Esophagus squamous epithelium (tissue), 5 donors: ENCODE data around the gene PAX8. TPM values are rescaled to one million over a fixed set of nuclear protein-coding genes. Genes with fewer than 3 reads are reported as not detected.

Experiments used
- DNase-seq: peaks from one replicate; lab custom pipeline; 2025; lab: John Stamatoyannopoulos, UW
- H3K27ac ChIP-seq, 4 donors: fragments of 200-600 bp; sonication (generic); one replicate each; pipeline ENCODE4 v1.5.1; 2016 to 2019; ENCODE audit warnings: mild to moderate bottlenecking in 1 of 4
- H3K27me3 ChIP-seq, 4 donors: fragments of 200-600 bp; sonication (generic); 1 replicate in 3 of 4; 2 replicates in 1 of 4; pipeline versions ENCODE4 v1.5.1 to v1.6.0; 2017 to 2021; ENCODE audit warnings: antibody characterized with exemption in 1 of 4
- H3K36me3 ChIP-seq, 3 donors: fragments of 200-600 bp; sonication (generic); one replicate each; pipeline ENCODE4 v1.5.1; 2016 to 2019
- H3K4me1 ChIP-seq, 3 donors: fragments of 200-600 bp; sonication (generic); one replicate each; pipeline ENCODE4 v1.5.1; 2017 to 2019
- H3K4me3 ChIP-seq, 4 donors: fragments of 200-600 bp; sonication (generic); 1 replicate in 3 of 4; 2 replicates in 1 of 4; pipeline ENCODE4 v1.5.1; 2016 to 2019; ENCODE audit warnings: mild to moderate bottlenecking in 2 of 4, moderate library complexity in 1 of 4
- H3K9me3 ChIP-seq, 3 donors: fragments of 200-600 bp; sonication (generic); one replicate each; pipeline ENCODE4 v1.5.1; 2016 to 2019
- POLR2A ChIP-seq, 4 donors: fragments of 450-650 bp; IDR thresholded peaks; one replicate each; pipeline ENCODE4 v1.6.1; 2017; ENCODE audit warnings: antibody characterized with exemption in 4 of 4, mild to moderate bottlenecking in 4 of 4, moderate library complexity in 3 of 4
- WGBS, 2 donors: methylation state at CpG; one replicate each; pipeline ENCODE4 v1.1.5; 2018; 5-methylcytosine and 5-hydroxymethylcytosine counted together
- intact Hi-C: fragments of 100-400 bp; cut with DNase I; formaldehyde crosslinking; loops from one replicate; pipeline ENCODE4 v1.15.0; 2022
- total RNA-seq, 4 donors: library from RNA; depleted of rRNA; stranded (reverse); fragments of >200 nt; gene quantifications; one replicate each; pipeline ENCODE4 v1.1.0, GENCODE V29; 2016
- TF ChIP-seq, protein P1 (sequence below), 6 experiments: fragments of 450-650 bp in 4 of 6; fragments of 200-600 bp in 2 of 6; sonication (generic) in 2 of 6; IDR thresholded peaks; one replicate each; pipeline ENCODE4 v1.5.1; 2016 to 2019; ENCODE audit warnings: antibody characterized with exemption in 6 of 6, mild to moderate bottlenecking in 4 of 6, moderate library complexity in 4 of 6
- donor health status: DM: yes; HTN: yes; CAD: no.

The PAX8 gene
- total RNA-seq, 4 donors from 2014 or later, result 0.32 to 7.6 (median 2.7) TPM

DNA sequence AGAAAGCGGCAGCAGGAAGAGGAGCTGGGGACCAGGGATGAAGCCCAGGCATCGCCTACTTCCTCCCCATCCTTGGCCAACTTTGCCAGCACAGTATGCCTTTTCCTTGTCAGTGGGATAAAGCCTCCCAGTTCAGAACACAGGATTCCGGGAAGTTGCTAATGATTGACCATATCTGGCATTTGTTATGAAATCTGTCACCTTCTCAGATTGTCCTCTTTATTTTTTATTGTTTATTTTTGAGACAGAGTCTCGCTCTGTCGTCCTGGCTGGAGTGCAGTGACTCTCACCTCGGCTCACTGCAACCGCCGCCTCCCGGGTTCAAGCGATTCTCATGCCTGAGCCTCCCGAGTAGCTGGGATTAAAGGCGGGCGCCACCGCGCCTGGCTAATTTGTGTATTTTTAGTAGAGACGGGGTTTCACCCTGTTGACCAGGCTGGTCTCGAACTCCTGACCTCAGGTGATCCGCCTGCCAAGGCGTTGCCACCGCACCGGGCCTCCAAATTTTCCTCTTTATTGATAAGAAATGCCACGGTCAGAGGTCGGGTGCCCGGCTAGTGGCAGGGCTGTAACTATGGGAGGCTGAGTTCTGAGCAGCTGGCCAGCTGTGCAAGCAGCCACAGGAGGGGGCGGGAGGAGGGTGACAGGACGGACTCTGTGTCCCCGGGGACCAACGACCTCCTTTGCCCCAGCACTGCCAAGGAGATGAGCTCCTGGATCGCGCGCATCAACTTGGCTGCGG lies 80.5 kb downstream of the PAX8 start:
- H3K9me3 ChIP-seq, result no peaks in the 10 kb centered on the region
- H3K27ac ChIP-seq, result peak overlapping the region; percentile 92 to 95 (median 93)
- DNase-seq, result no peak
- TF ChIP-seq, protein P1, sequence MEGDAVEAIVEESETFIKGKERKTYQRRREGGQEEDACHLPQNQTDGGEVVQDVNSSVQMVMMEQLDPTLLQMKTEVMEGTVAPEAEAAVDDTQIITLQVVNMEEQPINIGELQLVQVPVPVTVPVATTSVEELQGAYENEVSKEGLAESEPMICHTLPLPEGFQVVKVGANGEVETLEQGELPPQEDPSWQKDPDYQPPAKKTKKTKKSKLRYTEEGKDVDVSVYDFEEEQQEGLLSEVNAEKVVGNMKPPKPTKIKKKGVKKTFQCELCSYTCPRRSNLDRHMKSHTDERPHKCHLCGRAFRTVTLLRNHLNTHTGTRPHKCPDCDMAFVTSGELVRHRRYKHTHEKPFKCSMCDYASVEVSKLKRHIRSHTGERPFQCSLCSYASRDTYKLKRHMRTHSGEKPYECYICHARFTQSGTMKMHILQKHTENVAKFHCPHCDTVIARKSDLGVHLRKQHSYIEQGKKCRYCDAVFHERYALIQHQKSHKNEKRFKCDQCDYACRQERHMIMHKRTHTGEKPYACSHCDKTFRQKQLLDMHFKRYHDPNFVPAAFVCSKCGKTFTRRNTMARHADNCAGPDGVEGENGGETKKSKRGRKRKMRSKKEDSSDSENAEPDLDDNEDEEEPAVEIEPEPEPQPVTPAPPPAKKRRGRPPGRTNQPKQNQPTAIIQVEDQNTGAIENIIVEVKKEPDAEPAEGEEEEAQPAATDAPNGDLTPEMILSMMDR (IDR thresholded peaks at IDR 0.05), result no peak
- TF ChIP-seq POLR2A (IDR thresholded peaks at IDR 0.05), result no peak
- H3K27me3 ChIP-seq, result no peaks in the 10 kb centered on the region
- WGBS, 2 donors, result 74 to 86% methylated on average over 16 to 22 of the region's 32 CpGs
- H3K36me3 ChIP-seq, result peaks cover 0 to 78% (median 4%) of the 10 kb centered on the region in 3 donors
- H3K4me3 ChIP-seq, result peak overlapping the region; percentile 61 to 87 (median 69)
- H3K4me1 ChIP-seq, result peaks cover 11 to 47% (median 19%) of the 10 kb centered on the region in 3 donors
- intact Hi-C loops, result loop anchor here (5.0 to 10.0 kb wide), 2 partner anchors 53 to 116 kb away; no protein-coding TSS in a partner anchor

DNA sequence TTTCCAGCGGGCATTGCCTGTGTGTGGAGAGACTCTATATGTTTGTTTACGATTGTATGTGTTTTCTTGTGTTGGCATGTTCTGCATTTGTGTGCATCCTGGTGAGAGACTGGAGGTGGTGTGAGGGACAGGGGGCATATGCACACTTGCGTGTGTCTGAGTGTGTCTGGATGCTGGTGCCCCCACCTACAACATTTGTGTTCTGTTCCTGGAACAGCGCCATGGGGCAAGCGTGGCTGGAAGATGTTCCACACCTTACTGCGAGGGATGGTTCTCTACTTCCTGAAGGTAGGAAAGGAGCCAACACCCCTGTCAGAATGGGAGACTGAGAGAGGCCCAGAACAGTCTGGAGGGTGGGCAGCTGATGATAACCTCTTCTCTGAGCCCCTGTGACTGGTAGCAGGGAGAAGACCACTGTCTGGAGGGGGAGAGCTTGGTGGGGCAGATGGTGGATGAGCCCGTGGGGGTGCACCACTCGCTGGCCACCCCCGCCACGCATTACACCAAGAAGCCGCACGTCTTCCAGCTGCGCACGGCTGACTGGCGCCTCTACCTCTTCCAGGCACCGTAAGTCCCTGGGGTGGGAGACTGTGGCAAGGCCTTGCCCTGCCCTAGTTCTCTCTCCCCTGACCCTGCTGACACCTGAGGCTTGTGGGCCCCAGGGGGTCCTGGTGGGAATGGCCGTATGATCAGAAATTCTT lies 81.2 kb downstream of the PAX8 start:
- H3K4me1 ChIP-seq, result peaks cover 14 to 41% (median 19%) of the 10 kb centered on the region in 3 donors
- intact Hi-C loops, result loop anchor here (5.0 to 10.0 kb wide), 2 partner anchors 53 to 115 kb away; no protein-coding TSS in a partner anchor
- no peak for TF ChIP-seq POLR2A (IDR thresholded peaks at IDR 0.05)
- TF ChIP-seq, protein P1 (IDR thresholded peaks at IDR 0.05), result no peak
- WGBS, 2 donors, result 91 to 92% methylated on average over 6 to 16 of the region's 17 CpGs
- H3K4me3 ChIP-seq, result no peak overlapping the region
- H3K36me3 ChIP-seq, result peaks cover 0 to 81% (median 4%) of the 10 kb centered on the region in 3 donors
- H3K27ac ChIP-seq, result no peak overlapping the region
- no peak for DNase-seq
- no peaks in the 10 kb centered on the region for H3K27me3 ChIP-seq
- no peaks in the 10 kb centered on the region for H3K9me3 ChIP-seq

DNA sequence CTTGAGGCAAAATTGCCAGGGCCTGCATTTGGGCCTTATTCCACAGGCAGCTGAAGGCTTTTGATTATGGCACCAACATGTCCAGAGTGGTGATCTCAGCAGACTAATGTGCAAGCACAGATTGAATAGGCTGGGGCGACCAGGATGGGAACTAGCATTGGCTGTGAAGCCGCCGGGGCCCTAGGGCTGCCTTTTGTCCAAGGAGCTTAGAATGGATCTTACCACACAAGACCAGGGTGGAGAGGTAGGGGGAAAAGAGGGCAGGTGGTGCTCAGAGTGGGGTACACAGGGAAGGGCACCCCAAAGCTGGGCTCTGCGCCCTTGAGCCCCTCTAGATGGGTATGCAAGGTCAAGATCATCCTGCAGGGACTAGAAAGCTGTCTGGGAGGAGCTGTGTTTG lies 81.9 kb downstream of the PAX8 start:
- H3K4me1 ChIP-seq, result peaks cover 14 to 34% (median 19%) of the 10 kb centered on the region in 3 donors
- no peak for DNase-seq
- no peak overlapping the region for H3K4me3 ChIP-seq
- H3K27ac ChIP-seq, result no peak overlapping the region
- H3K27me3 ChIP-seq, result no peaks in the 10 kb centered on the region
- no peaks in the 10 kb centered on the region for H3K9me3 ChIP-seq
- no peak for TF ChIP-seq POLR2A (IDR thresholded peaks at IDR 0.05)
- TF ChIP-seq, protein P1 (IDR thresholded peaks at IDR 0.05), result no peak
- H3K36me3 ChIP-seq, result peaks cover 0 to 80% (median 4%) of the 10 kb centered on the region in 3 donors
- intact Hi-C loops, result loop anchor here (5.0 to 10.0 kb wide), 2 partner anchors 52 to 115 kb away; no protein-coding TSS in a partner anchor
- WGBS, 2 donors, result 93 to 100% methylated on average over 2 to 4 of the region's 4 CpGs

DNA sequence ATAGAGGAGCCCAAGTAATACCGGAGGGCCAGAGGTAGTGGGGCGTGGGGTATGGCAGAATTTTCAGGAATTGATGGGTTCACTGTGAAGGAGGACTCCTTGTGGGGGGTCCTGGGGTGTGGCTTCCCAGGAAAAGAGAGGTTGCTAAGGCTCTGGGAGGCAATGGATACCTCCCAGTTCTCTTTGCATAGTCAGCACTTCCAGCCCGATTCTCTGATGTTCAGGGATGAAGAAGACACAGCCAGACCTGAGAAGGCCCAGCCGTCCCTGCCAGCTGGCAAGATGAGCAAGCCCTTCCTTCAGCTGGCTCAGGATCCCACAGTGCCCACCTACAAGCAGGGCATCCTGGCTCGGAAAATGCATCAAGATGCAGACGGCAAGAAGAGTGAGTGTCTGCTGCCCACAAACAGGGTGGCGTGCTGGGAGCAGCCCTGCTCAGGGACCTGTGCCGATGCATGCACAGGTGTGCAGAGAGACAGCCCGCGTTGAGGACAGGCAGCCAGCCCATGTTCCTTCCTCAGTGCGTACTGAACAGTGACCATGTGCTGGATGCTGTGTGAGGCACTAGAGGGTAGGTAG lies 82.7 kb downstream of the PAX8 start:
- Histone ChIP-seq H3K4me1 (peaks cover 14 to 26% (median 19%) of the 10 kb centered on the region in 3 donors), H3K36me3 (peaks cover 0 to 72% (median 4%) of the 10 kb centered on the region in 3 donors), H3K27me3 (no peaks in the 10 kb centered on the region), H3K9me3 (no peaks in the 10 kb centered on the region), H3K4me3 (no peak overlapping the region), H3K27ac (no peak overlapping the region)
- DNase-seq, result no peak
- 88% methylated on average over 6 to 10 of the region's 11 CpGs for WGBS, 2 donors
- intact Hi-C loops, result loop anchor here (5.0 to 10.0 kb wide), 2 partner anchors 51 to 114 kb away; no protein-coding TSS in a partner anchor
- TF ChIP-seq, protein P1 (IDR thresholded peaks at IDR 0.05), result no peak
- no peak for TF ChIP-seq POLR2A (IDR thresholded peaks at IDR 0.05)
